Measurements from ENCODE around the gene C9.
"Not testable (repeated sequence)": the region's sequence is repeated elsewhere in the genome, so short reads cannot be mapped to it uniquely, and the experiment has no call there.

Gene C9

DNA sequence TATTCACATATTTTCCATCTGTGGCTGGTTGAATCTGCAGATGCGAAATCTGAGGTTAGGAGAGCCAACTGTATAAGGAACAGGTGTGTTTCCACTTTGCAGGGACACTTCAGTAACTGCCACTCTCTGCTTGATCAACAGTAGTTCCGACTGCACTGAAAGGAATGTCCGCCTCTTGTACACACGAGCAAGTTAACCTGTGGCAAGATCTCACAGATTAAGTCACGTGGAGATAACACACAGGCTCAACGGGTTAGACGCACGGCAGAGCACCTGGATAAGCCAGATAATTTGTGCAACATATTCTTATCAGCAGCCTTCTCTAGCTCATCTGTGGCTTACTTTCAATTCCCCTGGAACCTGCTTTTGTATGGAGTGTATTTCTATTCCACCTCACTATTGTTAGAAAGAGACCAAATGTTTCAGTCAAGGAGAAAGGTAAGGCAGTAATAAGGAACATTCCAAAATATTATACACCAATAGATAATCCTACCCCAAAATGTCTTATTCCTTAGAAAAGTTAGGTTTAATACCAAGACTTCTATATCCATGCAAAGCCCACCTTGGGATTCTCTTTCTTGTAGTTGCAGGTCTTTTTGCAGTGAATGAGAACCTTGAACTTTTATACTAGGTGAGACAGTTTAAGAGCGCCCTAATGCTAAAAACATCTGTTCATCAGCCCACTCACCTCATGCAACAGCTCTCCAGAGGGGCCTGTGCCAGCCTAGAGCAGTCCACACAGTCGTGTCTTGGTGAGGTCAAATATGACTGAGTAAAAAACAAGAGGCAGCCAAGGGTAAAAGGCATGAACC lies 6.5 kb upstream of the C9 start:
- no peak for DNase-seq

DNA sequence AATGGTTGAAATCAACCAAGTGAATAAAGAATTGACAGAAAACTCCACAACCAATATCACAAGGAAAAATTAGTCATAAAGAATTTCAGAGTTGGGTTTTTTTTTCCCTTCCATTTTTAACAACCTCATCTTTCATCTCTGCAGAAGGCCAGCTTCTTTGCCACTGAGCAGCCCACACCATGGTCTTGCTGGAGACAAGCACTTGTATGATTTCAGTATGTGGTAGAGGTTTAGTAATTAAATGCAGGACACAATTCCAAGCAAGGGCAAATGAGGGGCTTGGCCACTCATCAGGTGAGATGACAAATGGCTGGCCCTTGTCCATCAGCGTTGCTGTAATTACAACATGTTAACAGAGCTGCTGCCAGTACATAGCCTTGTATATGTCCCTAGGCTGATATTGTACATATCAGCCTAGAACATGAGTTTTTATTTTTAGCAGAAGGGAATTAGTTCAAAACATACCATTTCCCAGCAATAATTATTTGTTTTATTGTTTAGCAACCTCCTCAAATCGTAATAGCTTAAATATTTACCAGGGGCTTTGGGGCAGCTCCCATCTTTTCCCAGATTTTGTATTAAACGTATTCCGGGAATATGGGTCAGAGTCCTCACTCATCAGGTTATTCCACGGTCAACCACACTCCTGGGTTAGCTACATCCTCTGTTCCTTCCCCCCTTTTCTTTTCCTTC lies 5.0 kb upstream of the C9 start:
- DNase-seq, result no peak

GRCh38 chr5:39368116-39368515 lies 3.8 kb upstream of the C9 start:
- no peak for DNase-seq

DNA sequence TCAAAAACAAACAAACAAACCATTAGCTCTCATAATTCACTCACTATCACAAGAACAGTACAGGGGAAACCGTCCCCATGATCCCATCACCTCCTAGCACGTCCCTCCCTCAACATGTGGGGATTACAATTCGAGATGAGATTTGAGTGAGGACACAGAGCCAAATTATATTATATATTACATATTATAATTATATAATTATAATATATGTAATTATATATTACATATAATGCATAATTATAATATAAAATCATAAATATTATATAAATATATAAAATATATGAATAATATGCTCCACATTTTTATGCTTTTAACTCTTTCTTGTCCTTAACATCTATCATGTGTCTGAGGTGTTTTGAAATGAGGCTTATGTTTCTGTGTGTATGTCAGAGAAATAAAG lies 3.4 kb upstream of the C9 start:
- no peak for DNase-seq

- DNase-seq, result no peak
These were observed 1.1 kb downstream of the C9 start for GRCh38 chr5:39363217-39363616.

- no peak for DNase-seq
These were observed 1.6 kb downstream of the C9 start for GRCh38 chr5:39362646-39363045.

- no peak for DNase-seq
These were observed 3.0 kb downstream of the C9 start for GRCh38 chr5:39361306-39361705.

- no peak for DNase-seq
These were observed 3.7 kb downstream of the C9 start for GRCh38 chr5:39360471-39361111.

DNA sequence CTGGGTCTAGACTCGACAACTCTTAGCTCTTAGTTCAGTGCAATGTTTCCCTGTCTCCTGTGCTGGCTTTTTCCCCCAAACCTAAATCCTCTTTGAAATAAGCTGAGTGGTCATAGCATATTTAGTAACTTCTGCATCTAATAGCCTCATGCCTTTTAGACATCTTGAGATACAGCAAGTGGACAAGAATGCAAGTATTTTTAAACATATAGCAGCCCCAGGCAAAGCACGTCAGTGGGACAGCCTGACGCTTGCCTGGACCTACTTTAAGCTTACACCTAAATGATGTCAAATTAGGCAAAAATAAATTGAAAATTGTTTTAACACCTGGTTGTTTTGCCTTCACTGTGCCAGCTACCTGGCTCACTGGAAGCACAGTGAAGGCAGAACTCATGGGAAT lies 8.0 kb downstream of the C9 start:
- no peak for DNase-seq

DNA sequence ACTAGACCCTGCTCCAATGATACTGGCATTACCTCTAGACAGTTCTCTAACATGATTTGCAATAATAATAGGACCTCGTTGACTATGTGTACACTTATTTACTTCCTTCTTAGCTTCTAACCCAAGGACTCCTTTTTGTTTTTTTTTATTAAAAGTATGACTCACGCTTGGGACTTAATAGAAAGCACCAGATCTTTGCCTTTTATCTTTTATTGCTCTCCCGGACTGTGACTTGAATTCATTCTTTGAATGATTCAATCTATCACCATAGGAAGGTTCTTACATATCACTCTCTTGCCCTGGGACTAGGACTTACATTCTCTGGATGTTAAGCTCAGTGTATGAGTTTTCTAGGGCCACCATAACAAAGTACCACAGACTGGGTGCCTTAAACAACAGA lies 9.0 kb downstream of the C9 start:
- no peak for DNase-seq

DNA sequence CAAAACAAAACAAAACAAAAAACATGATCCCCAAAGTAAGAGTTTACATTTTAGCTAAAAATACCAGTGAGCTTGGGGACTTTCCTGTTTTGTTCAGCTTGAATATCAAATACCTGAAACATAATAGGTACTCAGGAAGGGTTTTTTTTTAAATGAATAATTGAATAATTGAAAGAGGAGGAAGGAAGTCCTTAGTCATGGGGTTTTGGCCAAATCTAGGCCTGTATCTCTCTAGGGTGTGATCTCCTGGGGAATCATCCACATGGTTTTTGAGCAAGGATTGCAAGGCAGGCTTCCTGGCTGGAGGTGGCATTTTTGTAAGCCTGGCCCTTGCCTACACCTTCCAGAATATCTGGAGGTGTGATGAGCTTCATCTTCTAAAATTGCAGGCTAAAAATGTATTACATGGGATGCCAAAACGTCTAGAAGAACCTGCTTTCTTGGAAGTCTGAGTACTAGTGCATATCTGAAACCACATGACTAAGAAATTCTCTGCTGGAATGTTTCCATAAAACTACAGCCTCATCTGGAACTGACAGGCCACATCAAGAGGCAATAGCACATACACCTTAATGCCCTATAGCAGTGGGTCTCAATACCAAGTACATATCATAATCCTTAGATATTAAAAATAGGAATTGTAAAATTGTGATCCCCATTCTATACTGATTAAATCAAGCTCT lies 10.4 kb downstream of the C9 start:
- no peak for DNase-seq

DNA sequence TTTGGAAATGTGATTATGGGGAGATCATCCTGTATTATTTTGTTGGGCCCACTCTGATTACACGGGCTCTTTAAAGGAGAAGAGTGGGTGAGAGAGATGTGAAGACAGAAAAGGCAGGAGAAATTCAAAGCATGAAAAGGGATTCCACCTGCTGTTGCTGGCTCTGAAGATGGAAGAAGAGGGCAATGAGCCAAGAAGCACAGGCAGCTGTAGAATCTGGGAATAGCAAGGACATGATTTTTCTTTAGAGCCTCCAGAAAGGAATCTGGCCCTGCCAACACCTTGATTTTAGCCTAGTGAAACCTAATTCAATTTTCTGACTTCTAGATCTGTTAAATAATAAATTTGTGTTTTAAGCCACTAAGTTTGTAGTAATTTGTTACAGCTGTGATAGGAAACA lies 11.3 kb downstream of the C9 start:
- no peak for DNase-seq

DNA sequence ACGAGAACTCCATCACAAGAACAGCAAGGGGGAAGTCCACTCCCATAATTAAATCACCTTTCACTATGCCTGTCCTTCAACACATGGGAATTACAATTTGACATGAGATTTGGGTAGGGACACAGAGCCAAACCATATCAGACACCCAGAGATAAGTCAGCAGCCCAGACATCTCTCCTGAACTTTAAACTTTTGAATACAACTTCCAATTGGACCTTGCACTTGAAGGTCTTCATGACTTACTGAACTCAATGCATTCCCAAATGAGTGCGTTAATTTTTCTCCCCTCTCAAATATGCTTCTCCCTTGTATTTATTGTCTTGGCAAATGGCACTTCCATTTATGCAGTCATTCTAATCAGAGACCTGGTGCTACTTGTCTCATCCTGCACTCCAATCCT lies 12.1 kb downstream of the C9 start:
- no peak for DNase-seq

GRCh38 chr5:39349484-39349883 lies 14.8 kb downstream of the C9 start:
- no peak for DNase-seq

DNA sequence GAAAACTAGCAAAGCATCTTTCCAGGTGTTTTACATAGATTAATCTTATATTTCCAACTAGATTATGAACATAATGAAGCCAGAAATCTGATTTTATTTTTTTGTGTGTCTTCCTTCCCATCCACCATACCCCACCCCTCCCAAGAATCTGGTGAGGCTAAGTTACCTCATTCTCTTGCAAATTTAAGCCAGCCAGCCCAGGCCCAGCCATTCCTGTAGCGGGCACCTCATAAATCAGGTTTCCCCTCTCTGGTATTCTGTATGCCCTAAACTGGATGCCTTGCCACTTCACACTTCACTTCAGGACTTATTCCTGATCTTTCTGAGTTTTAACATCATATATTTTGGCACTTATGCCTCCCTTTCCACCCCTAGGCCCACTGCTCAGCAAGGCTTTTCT lies 21.8 kb downstream of the C9 start:
- no peak for DNase-seq

DNA sequence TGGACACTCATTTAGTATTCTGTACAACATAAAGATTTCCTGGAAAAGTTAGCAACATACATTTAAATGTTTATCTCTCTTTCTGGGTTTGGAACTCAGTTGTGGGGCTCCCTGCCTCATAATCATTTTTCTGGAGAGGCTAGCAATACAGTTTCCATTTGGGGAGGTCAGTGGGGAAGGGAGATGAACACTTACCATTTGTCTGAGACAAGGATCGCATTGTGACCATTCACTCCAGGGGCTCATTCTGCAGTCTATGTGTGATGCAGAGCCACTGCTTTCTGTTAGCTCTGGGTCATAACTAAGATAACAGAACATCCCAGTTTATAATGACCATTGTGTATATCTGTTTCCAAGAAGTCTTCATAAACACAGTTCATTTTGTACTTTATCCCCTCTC lies 22.4 kb downstream of the C9 start:
- no peak for DNase-seq

DNA sequence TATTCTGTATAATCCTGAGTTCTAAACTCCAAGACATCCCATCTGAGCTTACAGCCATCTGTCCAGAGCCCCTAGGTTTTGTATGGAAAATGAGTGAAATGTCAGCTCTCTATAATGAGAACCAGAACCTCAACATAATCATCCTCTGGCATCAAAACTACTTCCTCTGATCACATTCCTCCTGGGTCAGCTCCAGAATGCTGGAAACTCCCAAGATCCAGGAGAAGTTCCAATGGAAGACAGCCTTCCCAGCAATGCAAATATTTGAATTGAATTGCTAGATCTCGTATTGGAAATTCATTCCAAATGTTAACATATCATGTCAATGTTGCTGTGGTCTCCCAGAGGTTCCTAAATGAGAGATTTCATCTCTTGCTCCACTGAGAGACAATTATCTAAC lies 23.8 kb downstream of the C9 start:
- no peak for DNase-seq

DNA sequence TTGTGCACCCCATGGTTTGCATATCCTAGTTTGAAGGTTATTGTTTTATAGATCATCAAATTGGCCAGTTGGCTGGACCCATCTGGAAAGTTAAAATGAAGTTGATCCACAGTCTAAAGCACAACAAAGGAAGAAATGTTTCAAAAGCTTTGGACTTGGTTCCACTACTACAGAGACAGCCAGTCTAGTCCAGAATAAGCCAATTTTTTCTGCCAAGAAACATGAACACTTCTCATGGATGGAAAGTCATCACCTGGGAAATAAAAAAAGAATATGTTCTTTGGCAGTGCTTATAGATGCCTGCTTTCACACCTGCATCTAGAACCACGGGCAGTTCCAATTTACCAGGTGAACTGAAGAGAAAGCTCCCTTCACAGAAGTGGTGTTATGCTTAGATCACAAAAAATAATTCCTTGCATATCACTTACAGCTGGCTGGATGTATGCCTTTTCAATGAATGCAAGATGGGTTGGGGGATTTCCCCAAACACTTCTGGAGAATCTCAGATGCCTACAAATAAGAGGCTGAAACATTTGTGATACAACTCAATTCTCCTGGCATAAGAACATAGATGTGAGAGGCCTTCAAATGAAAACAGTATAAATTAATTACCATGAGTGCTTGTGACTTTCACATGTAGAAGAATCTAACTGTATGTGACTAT lies 26.9 kb downstream of the C9 start:
- DNase-seq, result no peak

- DNase-seq, result not testable (repeated sequence)
These were observed 30.0 kb downstream of the C9 start for GRCh38 chr5:39334296-39334695.

GRCh38 chr5:39333104-39333503 lies 31.2 kb downstream of the C9 start:
- DNase-seq, result no peak

DNA sequence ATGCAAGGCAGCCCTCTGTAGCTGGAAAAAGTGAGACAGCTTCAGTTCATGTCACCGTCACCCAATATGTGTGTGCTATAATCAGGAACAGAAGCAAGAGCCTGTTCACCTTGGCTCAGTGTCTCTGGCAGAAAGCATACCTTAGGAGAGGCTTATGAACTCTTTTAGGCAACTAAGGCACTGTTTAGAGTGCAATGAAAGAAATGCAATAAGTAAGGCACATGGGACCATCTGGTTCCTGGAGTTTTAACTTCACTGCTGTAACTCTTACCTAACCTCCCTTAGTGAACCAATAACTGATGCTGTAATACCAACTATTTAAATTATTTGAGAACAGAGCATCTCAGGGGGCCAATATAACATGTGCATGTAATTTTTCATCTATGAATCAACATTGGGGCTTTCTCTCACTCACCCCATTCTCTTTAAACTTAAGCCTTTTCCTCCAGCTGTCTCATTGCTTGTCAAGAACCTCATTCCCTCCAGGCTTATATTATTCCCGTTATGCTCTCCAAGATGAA lies 32.4 kb downstream of the C9 start:
- no peak for DNase-seq

GRCh38 chr5:39328731-39329130 lies 35.6 kb downstream of the C9 start:
- DNase-seq, result no peak

DNA sequence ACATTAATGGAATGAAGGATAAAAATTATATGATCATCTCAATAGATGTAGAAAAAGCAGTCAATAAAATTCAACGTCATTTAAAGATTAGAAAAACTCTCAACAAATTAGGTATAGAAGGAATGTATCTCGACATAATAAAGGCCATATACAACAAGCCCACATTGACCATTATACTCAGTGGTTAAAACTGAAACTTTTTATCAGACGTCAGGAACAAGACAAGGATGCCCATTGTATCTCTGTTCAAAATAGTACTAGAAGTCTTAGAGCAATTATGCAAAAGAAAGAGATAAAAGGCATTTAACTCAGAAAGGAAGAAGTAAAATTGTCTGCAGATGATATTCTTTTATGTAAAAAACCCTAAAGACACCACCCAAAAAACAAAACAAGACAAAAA lies 40.8 kb downstream of the C9 start:
- DNase-seq, result no peak

All from NCI-H510A (cell line).